ENCODE data around the gene A2M.

A2M gene

DNA sequence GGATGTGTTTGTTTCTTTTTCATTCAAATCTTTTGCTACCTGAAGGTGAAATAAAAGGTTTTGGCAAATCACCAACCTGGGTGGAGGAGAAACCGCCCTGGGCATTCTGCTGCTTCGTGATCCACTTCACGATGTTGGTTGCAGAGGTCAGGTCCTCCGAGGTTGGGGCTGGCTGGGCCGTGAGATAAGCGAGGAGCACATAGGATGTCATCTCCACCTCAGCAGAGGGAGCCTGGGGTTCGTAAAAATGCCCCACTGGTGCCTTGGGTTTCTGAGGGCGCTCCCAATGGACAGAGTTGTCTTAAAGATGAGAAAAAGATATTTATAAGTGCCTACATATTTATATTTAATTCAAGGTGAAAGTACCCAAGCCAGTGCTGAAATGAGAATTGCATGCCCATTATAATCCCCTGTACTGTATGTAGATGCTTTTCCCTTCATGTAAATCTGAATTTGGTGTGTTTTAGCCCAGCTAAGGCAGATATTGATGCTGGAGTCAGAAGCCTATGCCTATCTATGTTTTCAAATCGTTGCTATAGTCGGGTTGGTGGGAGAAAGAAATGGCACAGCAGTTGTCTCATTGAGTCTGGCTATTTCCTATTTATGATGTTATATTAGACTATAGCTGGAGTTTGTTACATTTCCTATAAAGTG, 41.1 kb downstream of the A2M start:
- in situ Hi-C loops (cut with MboI; ENCODE audit: low sequenced_read_pairs), result no loop called here

DNA sequence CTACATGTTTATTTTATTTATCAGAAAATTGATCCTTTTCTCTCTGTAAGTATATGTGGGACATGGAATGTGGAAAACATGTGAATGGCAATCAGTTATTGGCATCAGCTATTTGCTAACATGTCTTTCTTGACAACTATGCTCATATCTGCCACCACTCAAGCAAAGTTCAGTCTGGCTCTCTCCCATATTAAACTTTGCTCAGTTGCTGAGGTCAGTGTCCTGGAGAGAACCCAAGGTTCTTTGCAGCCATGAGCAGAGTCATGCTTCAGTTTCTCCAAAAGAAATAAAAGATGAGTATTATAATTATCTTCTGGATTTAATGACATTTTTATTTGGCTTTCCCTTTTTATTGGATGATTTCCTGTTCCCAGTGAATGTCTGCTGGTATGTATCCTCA, 42.6 kb downstream of the A2M start:
- in situ Hi-C loops (cut with MboI; ENCODE audit: low sequenced_read_pairs), result no loop called here

DNA sequence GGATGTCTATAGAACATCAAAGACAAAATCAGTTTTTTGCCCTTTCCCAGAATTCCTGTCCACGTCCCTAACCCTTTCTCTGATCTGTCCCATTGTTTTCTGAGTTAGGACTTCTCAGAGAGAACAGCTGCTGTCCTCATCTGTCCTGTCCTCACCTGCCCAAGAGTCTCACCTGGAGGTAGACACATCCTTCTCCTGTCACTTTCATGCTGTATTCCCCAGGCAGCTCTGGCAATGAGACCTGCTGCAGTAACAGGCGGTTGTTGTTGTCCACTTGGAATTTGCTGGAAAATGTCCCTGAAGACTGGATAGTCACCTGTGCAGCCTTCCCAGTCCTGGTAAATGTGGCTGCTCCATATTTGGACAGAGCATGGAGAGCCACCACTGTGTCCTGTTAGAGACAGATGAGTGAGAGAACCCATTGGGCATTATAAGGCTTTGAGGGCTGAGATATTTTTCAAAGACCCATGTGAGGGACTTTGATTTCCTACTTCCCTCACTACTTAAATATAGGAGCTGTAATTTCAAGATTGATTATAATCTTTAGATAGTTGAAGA, 43.2 kb downstream of the A2M start:
- in situ Hi-C loops (cut with MboI; ENCODE audit: low sequenced_read_pairs), result no loop called here

DNA sequence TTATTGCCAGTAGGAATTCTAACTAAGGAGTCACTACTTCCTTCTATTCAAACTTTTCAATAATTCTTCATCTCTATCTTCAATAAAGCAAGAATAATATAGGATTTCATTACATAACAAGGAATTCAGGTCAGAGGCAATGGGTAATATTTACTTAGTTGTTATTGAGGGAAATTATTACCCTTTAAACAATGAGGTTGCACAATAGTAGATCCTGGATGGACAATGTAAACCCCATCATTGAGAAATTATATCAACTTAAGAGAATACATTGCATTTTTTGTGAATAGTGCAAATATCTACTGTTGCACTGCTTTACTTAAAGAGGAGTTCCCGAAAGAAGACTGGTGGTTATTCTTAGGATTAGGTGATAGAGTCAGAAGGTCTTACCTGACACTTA, 43.8 kb downstream of the A2M start:
- in situ Hi-C loops (cut with MboI; ENCODE audit: low sequenced_read_pairs), result no loop called here

DNA sequence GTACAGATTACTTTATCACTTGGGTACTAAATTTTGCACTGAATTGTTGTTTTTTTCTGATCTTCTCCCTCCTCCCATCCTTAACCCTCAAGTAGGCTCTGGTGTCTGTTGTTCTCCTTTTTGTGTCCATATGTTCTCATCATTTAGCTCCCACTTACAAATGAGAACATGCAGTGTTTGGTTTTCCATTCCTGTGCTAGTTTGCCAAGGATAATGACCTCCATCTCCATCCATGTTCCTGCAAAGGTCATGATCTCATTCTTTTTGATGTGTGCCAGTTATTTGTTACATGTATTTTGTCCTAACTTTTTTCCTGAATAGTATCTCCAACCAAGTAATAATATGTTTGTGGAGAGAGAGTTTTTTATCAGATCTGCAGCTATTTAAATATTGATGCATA, 44.2 kb downstream of the A2M start:
- in situ Hi-C loops (cut with MboI; ENCODE audit: low sequenced_read_pairs), result no loop called here

DNA sequence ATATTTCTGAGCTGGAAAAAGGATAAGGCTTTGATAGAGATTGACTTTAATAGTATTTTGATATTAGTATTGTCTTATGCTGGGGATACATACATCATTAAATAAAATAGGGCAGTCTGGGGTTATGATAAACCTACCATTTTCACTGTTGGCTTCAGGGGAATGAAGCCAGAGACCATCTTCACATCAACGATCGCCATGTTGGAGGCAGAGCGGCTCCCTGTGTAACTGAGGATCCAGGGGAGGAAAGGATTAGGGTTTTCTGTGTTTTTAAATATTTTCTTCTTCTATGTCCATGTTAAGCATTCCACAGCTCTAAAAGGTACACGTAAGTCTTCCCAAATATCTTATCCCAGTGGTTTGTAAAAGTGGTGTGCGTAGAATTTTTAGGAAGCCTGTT, 45.4 kb downstream of the A2M start:
- in situ Hi-C loops (cut with MboI; ENCODE audit: low sequenced_read_pairs), result no loop called here

DNA sequence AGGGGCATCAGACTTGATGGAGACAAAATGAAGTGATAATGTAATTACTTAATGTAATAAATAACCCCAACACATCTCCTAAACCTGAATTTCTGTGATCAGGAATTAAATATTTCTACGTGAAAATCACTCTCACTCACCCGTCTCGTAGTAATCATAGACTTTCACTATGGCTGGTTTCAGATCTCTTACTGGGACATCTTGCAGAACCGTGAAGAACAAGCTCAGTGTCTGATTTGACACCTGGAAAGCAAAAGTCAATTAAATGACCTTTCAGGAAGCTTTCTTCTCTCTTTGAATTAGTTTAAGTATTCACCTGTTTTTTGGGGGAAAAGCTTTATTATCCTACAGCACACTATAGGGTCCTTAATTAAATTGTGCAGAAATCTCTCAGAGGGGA, 47.1 kb downstream of the A2M start:
- in situ Hi-C loops (cut with MboI; ENCODE audit: low sequenced_read_pairs), result no loop called here

DNA sequence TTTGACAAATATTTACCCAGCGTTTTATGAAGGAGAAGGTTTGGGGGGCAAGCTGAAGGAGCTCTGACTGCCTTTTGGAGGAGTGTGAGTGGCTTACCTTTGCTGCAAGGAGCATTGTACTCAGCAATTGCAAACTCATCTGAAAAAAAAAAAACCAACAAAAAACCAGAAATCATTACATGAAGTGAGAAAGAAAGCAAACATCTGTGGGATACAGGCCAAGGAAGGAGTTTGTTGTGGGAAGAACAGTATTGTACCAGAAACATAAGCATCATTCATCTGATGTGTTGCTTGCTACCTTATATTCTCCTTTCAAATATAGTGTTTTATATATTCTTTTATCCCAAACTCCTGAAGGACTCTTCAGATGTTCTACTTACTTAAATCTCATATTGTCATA, 47.6 kb downstream of the A2M start:
- in situ Hi-C loops (cut with MboI; ENCODE audit: low sequenced_read_pairs), result no loop called here

DNA sequence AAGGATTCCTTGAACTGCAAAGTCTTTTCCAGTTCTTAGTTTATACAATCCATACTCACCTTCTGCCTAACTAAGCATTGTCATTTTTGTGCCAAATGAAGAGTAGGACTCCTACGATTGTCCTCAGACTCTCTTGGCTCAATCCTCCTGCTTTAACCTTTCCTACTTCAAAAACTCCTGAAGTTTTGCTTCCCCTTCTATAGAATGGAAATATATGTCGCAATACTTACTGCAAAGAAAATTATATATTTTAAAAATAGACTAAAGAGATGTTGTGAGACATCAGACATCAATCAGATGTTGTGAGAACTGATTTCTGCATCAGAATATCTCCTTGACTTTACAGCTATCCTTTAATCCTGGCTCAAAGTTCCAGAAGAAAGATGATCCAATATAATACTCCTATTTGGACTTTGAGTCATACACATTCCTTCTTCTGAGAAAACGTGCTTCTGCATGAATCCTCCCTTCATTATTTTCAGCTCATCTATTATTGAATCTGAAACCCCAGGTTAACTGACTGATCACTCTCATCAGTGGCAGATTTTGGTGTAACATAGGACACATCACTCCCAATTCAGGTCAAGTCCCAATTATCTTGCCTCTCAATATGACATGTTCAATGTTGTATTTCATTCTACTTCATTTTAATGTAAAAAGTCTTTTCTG, 48.8 kb downstream of the A2M start:
- in situ Hi-C loops (cut with MboI; ENCODE audit: low sequenced_read_pairs), result no loop called here

DNA sequence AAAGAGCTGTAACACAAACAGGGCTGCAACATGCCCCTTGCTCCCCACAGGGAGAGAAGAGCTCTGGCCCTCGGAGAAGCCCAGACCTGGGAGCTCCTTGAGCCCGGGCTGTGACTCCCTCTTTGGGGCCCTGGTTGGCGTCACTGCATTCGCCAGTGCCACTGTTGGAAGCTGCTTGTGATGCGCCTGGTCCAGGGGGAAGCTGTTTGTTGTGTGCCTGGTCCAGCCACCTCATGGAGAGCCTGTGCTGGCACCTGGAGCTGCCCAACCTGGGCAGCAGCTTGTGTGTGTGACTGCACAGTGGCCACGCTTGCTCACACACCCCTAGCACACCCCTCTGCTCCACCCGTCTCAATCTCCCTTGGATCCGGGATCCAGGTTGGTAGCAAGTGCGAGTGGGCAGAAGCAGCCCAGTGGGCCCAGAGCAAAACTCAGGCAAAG, 49.5 kb downstream of the A2M start:
- in situ Hi-C loops (cut with MboI; ENCODE audit: low sequenced_read_pairs), result no loop called here

DNA sequence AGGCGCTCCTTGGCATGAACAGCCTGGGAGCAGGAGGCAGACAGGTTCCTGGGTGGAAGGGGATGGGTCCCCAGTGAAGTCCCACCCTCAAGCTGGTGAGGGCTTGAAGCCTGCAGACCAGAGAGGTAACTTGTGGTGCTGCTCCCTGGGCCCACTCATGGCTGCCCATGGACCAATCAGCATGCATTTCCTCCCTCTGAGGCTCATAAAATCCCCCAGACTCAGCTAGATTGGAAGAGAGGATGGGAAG, 50.2 kb downstream of the A2M start:
- in situ Hi-C loops (cut with MboI; ENCODE audit: low sequenced_read_pairs), result no loop called here

DNA sequence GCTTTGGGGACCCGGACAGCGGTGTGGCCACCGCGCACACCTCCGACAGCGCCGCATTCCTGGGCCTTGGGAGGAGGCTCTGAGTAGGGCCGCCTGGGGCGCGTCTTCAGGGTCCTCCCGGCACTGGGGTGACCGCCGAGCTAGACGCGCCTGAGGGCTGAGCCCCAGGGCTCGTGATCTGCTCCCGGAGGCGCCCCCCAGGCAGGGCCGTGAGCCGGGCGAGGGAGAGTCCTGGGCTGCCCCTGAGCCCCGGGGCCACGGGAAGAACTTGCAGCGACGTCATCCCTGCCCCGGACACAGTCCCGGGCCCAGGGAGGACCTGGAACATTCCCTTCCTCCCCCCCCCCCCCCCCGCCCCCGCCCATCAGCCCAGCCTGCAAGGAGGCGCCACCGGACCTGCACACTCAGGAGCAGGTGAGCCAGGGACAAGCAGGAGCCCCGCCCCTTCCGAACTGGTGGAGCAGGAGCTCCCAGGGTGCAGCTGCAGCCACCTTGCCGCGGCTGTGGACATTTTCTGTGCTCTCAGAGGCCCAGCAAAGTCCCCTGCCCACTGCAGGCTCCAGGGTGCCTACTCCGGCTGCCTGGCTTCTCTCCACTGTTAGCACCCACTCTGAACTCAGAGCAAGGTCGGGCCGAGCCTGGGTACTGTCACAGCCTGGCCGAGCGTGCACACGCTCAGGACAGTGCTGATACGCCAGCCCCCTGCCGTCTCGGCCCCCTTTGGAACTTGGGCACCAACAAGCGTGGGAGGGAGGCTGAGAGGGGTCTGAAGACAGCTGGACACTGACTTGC, 50.7 kb downstream of the A2M start:
- in situ Hi-C loops (cut with MboI; ENCODE audit: low sequenced_read_pairs), result no loop called here

DNA sequence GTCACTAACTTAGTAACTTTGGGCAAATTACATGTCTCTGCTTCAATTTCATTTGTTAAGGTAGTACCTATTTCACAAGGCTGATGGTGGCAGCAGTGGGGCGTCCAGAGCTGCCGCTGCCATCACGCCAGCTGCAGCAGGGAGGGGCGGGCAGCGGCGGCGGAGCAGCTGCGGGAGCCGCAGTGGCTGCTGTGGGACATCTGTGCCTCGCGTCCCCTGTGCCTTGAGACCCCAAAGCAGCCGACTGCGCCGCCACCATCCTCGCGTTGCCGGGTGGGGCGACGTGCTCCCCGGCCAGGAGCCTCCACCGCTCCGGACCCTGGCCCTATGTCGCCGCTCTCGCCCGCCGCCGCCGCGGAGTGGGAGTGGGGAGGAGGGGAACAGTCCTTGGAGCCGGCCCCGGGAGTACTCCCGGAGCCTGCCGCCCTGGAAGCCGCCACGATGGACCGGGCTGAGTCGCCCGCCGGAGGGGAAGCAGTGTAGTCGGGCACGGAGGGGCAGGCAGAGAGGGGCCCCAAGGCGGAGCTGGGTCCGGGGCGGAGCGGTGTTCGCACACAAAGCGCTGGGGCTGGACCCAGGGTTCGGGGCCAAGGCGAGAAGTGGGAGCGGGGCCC, 51.4 kb downstream of the A2M start:
- in situ Hi-C loops (cut with MboI; ENCODE audit: low sequenced_read_pairs), result no loop called here

DNA sequence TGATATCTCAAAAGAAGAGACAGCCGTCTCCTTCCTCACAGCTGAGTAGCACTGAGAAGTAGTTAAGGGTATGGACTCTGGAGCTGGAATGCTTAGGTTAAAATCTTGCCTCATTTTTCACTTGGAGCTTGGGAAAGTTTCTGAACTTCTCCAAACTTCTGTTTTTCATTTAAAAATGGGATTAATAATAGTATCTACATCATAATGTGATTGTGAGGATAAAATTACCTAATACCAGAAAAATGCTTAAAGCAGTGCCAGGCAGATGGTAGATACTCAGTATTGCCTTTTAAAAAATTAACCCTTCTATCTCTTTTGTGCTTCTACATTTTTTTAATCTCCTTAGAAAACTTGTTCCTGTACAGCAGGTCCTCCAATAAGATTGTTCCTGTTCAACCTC, 63.1 kb downstream of the A2M start:
- in situ Hi-C loops (cut with MboI; ENCODE audit: low sequenced_read_pairs), result no loop called here

DNA sequence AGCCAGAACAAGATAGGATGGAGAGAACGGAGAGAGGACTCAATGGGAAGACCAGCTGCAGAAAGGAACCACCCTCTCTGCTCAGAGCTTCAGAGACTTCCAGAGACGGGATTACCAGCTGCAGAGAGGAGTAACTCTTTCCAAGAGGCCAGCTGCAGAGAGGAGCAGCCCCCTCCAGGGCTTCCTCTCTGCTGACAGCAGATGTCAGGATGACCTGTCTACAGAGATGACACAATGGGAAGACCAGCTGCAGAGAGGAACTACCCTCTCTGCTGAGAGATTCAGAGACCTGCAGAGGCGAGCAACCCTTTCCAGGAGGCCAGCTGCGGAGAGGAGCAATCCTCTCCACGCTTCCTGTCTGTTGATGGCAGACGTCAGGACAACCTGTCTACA, 64.6 kb downstream of the A2M start:
- in situ Hi-C loops (cut with MboI; ENCODE audit: low sequenced_read_pairs), result no loop called here

DNA sequence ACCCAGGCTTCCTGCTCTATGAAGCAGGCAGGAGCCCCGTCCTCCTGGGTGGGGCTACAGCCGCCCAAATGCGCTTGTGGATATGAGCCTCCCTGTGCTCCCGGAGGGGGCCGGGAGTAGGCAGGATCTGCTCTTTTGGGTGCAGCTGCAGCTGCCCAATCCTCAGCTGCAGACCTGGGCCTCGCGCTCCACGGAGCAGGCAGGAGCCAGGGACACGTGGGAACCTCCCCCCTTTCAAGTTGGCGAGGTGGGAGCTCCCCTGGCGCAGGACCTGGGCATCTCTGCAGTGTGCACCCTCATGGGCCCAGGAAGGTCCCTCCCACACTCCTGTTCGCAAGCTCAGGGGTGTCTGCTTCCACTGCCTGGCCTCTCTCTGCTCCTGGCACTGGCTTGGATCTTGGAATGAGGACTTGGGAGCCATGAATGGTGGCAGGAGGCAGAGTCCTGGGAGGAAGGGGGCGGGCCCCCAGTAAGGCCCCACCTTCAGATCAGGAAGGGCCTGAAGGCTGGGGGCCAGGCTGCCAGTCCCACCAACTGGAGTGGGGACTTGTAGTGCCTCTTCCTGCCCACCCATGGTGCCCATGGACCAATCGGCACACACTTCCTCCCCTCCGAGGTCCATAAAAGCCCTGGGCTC, 65.1 kb downstream of the A2M start:
- in situ Hi-C loops (cut with MboI; ENCODE audit: low sequenced_read_pairs), result no loop called here

DNA sequence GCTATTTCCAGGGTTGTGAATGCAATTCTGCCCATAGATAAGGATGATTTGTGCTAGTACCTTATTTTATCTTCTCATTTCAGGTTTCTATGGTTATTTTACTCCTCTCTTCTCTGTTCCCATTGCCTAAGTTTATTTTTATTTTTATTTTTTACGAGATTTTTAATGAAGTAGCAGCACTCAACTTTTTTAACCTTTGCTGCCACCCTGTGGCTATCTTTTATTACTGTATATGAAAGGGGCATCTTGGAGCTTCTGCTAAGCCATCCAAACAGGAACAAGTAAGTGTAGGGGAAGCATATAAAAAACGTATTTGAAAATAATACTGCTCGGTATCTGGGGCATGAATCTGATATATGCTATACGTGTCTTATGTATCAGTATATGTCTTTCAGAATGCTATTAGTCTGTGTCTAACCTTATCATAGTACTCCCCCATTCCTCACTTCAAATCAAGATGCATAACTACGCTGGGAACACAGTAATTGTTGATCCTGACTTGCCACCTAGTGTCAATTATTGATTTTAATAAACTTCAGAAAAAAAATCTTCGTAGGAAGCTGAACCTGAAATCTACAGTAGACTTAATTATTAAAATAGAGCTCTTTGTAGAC, 66.1 kb downstream of the A2M start:
- in situ Hi-C loops (cut with MboI; ENCODE audit: low sequenced_read_pairs), result no loop called here

DNA sequence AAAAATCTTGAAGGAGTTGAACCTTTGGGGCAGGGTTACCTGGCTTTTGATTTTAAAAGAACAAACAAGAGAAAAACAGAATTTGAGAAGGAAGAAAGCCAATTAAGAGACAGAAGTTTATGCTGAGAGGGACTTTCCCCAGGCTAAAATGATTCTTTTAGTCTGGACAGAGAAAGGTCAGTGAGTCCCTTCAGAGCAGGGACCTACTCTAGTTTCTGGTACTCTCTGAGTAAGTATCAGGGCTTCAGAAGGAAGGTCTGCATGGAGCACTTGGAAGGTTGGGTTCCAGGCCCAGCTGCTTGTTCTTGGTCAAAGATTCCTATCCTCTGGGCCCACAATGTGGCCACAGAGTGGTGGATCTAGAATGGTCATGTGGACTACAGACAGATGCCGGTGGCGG, 66.8 kb downstream of the A2M start:
- in situ Hi-C loops (cut with MboI; ENCODE audit: low sequenced_read_pairs), result no loop called here

DNA sequence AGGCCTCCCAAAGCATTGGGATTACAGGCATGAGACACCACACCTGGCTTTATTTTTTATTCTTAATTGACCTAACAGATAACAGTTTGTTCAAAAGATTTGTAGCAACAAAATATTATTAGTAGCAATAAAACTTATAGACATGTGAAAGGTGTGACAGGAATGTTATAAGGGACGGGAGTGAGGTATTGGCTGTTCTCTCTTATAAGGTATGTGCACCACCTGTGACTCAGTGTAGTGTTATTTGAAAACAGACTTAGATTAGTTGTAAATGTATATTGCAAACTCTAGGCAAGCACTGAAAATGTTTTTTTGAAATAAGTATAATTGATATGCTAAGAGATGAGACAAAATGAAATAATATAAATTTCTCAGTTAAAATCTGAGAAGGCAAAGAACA, 68.6 kb downstream of the A2M start:
- in situ Hi-C loops (cut with MboI; ENCODE audit: low sequenced_read_pairs), result no loop called here

DNA sequence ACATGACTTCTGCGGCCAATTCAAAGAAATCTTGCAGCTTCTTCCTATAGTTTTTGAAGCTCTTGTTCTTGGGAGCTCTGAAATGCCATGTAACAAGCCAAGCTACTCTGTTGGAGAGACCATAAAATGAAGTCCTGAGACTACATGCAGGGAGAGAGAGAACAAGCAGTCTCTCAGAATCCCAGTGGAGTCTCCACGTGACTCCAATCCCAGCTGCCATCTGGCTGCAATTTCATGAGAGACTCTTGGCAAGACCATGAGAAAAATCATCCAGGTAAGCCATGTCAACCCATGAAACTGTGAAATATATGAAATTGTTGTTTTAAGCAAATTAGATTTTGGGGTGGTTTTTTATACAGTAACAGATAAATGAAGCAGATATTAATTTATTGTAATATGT, 72.0 kb downstream of the A2M start:
- in situ Hi-C loops (cut with MboI; ENCODE audit: low sequenced_read_pairs), result no loop called here

DNA sequence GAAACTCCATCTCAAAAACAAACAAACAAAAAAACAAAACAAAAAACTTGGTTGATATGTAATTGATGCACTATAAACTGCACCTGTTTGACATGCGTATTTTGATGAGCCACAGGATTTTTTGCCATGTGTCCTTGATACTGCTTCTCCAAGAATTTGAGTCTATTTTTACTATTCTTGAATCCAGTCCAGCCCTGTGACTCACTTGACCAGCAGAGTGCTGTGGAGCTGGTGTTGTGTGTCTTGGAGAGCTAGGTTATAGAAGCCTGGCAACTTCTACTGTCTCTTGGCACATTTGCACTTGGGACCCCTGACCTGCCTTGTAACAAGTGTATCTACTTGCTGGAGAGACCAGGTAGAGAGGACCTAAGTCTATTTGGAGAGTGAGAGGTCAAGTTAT, 74.4 kb downstream of the A2M start:
- in situ Hi-C loops (cut with MboI; ENCODE audit: low sequenced_read_pairs), result no loop called here

Data from hTERT RPE-1 (cell line).